ENCODE data around the gene KLHL21. TPM values are rescaled to one million over a fixed set of nuclear protein-coding genes. Genes with fewer than 3 reads are reported as not detected.

Gene KLHL21
- total and polyA plus RNA-seq, 12 donors, result 20.4 to 93.3 (median 69.6) TPM

DNA sequence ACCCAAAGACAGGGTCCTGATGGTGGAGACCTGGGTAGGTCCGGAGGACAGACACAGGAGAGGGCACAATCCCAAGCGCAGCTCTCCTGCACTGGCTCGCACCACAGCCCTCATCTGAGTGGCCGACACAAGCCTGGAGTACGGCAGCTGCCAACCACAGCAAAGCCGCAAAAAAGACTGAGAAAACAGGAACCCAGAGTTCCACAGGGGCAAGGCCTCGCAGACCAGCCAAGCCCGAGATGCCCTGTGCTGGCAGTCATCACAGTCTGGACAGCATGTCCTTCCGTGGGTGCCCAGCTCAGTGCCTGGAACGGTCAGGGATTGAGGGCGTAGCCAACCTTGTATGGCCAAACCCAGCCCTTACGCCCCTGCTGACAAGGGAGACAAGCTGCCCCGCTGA, 11.4 kb downstream of the KLHL21 start:
- ATAC-seq (peak in 4 of 8 donors; percentile 12 to 60 (median 19)), DNase-seq (peak in 1 of 2 donors; percentile 30)
- Histone ChIP-seq H3K27ac (peak overlapping the region in 9 of 10 donors; percentile 8 to 62 (median 34)), H3K9me3 (no peaks in the 10 kb centered on the region), H3K4me3 (no peak overlapping the region), H3K4me1 (peaks cover 25 to 85% (median 68%) of the 10 kb centered on the region in 9 donors), H3K27me3 (no peaks in the 10 kb centered on the region), H3K36me3 (peaks cover 0 to 100% (median 63%) of the 10 kb centered on the region in 9 donors)
- WGBS, 2 donors, result 69 to 72% methylated on average over 13 of the region's 13 CpGs
- TF ChIP-seq CTCF (IDR thresholded peaks at IDR 0.05), result no peak
- intact Hi-C loops (cut with DNase I), result no loop called here

GRCh38 chr1:6590046-6590445, 12.6 kb downstream of the KLHL21 start:
- no peak overlapping the region for H3K4me3 ChIP-seq
- intact Hi-C loops (cut with DNase I), result no loop called here

DNA sequence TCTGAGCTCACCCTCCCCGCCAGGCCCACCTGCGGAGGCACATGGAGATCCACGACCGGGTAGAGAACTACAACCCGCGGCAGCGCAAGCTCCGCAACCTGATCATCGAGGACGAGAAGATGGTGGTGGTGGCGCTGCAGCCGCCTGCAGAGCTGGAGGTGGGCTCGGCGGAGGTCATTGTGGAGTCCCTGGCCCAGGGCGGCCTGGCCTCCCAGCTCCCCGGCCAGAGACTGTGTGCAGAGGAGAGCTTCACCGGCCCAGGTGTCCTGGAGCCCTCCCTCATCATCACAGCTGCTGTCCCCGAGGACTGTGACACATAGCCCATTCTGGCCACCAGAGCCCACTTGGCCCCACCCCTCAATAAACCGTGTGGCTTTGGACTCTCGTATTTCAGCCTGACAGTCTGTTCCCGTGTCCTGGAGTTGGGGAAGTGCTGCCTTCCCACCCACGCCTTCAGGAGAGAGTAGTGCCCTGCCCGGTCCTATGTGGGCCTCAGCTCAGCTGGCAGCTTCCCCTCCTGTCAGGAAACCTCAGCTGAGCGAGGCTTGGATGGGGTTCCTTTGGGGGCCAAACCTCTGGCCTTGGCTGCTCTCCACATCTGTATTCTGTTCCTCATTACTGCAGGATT, 13.7 kb downstream of the KLHL21 start:
- Histone ChIP-seq H3K36me3 (peaks cover 0 to 83% (median 42%) of the 10 kb centered on the region in 9 donors), H3K27ac (peak overlapping the region in 9 of 10 donors; percentile 10 to 53 (median 42)), H3K27me3 (no peaks in the 10 kb centered on the region), H3K4me1 (peaks cover 27 to 82% (median 71%) of the 10 kb centered on the region in 9 donors), H3K9me3 (no peaks in the 10 kb centered on the region), H3K4me3 (no peak overlapping the region)
- no peak for TF ChIP-seq CTCF (IDR thresholded peaks at IDR 0.05)
- 79 to 81% methylated on average over 24 of the region's 24 CpGs for WGBS, 2 donors
- DNase-seq (no peak), ATAC-seq (no peak)
- intact Hi-C loops (cut with DNase I), result no loop called here

More at GRCh38 chr1:6590046-6590445, 12.6 kb downstream of the KLHL21 start:
- no peak for TF ChIP-seq CTCF (IDR thresholded peaks at IDR 0.05)
- H3K4me1 ChIP-seq, result peaks cover 27 to 86% (median 64%) of the 10 kb centered on the region in 9 donors
- ATAC-seq (no peak), DNase-seq (no peak)
- WGBS, 2 donors, result 87 to 88% methylated on average over 7 of the region's 7 CpGs
- no peaks in the 10 kb centered on the region for H3K9me3 ChIP-seq
- peaks cover 0 to 93% (median 53%) of the 10 kb centered on the region in 9 donors for H3K36me3 ChIP-seq
- peak overlapping the region in 2 of 10 donors; percentile 15 to 39 for H3K27ac ChIP-seq
- H3K27me3 ChIP-seq, result no peaks in the 10 kb centered on the region

DNA sequence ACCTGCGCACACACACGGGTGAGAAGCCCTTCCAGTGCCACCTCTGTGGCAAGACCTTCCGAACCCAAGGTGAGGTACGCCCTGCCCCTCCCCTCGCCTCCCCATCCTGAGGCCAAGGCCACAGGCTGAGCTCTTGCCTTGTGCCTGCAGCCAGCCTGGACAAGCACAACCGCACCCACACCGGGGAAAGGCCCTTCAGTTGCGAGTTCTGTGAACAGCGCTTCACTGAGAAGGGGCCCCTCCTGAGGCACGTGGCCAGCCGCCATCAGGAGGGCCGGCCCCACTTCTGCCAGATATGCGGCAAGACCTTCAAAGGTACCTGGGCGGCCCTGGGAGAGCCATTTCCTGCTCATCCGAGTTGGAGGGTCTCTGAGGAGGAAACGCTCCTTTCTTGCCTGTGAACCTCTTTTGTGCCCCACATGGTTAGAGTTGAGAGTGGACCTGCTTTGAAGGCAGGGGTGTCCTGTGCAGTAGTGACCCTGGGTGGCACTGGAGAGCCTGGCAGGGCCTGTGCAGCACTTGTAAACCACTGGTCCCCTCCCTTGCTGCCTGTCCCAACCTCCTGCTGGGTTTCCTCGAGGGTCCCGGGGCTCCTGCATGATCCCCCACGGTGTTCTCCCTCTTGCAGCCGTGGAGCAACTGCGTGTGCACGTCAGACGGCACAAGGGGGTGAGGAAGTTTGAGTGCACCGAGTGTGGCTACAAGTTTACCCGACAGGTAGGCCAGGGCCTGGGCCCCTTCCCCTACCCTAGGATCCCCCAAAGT, 14.4 kb downstream of the KLHL21 start:
- TF ChIP-seq CTCF (IDR thresholded peaks at IDR 0.05), result no peak
- 77 to 80% methylated on average over 25 of the region's 25 CpGs for WGBS, 2 donors
- Histone ChIP-seq H3K27me3 (no peaks in the 10 kb centered on the region), H3K36me3 (peaks cover 0 to 76% (median 35%) of the 10 kb centered on the region in 9 donors), H3K9me3 (no peaks in the 10 kb centered on the region), H3K27ac (peak overlapping the region in 8 of 10 donors; percentile 0 to 68 (median 47)), H3K4me3 (no peak overlapping the region), H3K4me1 (peaks cover 27 to 83% (median 72%) of the 10 kb centered on the region in 9 donors)
- DNase-seq, result no peak
- intact Hi-C loops (cut with DNase I), result no loop called here
- ATAC-seq, result no peak
